ENCODE measurements around the gene ABCB11. TPM values are rescaled to one million over a fixed set of nuclear protein-coding genes. Genes with fewer than 3 reads are reported as not detected.

Gene ABCB11
- total and polyA plus RNA-seq, 9 donors, result under 0.01 to 0.18 (median 0.03) TPM; not detected in 4

- intact Hi-C loops (cut with DNase I), result no loop called here
- 71 to 78% (median 72%) methylated on average over 3 of the region's 3 CpGs for WGBS, 3 donors
- no peak overlapping the region for H3K4me3 ChIP-seq
- H3K27ac ChIP-seq, result no peak overlapping the region
- DNase-seq, result no peak
- H3K36me3 ChIP-seq, result no peaks in the 10 kb centered on the region
- no peaks in the 10 kb centered on the region for H3K27me3 ChIP-seq
- H3K9me3 ChIP-seq, result no peaks in the 10 kb centered on the region
- no peaks in the 10 kb centered on the region for H3K4me1 ChIP-seq (ENCODE audit: insufficient read depth)
- TF ChIP-seq CTCF (IDR thresholded peaks at IDR 0.05) (no peak), POLR2A (IDR thresholded peaks at IDR 0.05) (no peak)
Measured at GRCh38 chr2:169002161-169002738, 28.9 kb downstream of the ABCB11 start.

- no peaks in the 10 kb centered on the region for H3K4me1 ChIP-seq (ENCODE audit: insufficient read depth)
- 73 to 83% (median 75%) methylated on average over 5 of the region's 5 CpGs for WGBS, 3 donors
- intact Hi-C loops (cut with DNase I), result no loop called here
- TF ChIP-seq POLR2A (IDR thresholded peaks at IDR 0.05) (no peak), EP300 (IDR thresholded peaks at IDR 0.05) (no peak), CTCF (IDR thresholded peaks at IDR 0.05) (no peak)
- H3K36me3 ChIP-seq, result no peaks in the 10 kb centered on the region
- no peak for DNase-seq
- no peaks in the 10 kb centered on the region for H3K9me3 ChIP-seq
- H3K27ac ChIP-seq, result no peak overlapping the region
- H3K4me3 ChIP-seq, result no peak overlapping the region
- H3K27me3 ChIP-seq, result no peaks in the 10 kb centered on the region
Measured at GRCh38 chr2:169001116-169001815, 29.9 kb downstream of the ABCB11 start.

- TF ChIP-seq EP300 (IDR thresholded peaks at IDR 0.05) (no peak), CTCF (IDR thresholded peaks at IDR 0.05) (no peak), POLR2A (IDR thresholded peaks at IDR 0.05) (no peak)
- intact Hi-C loops (cut with DNase I), result no loop called here
- no peak overlapping the region for H3K27ac ChIP-seq
- no peak overlapping the region for H3K4me3 ChIP-seq
- H3K9me3 ChIP-seq, result no peaks in the 10 kb centered on the region
- DNase-seq, result no peak
- no peaks in the 10 kb centered on the region for H3K27me3 ChIP-seq
- H3K4me1 ChIP-seq (ENCODE audit: insufficient read depth), result no peaks in the 10 kb centered on the region
- WGBS, 3 donors, result 77 to 90% (median 88%) methylated on average over 1 of the region's 1 CpG
- no peaks in the 10 kb centered on the region for H3K36me3 ChIP-seq
Measured at GRCh38 chr2:168999668-169000213, 31.4 kb downstream of the ABCB11 start.

- H3K4me1 ChIP-seq (ENCODE audit: insufficient read depth), result no peaks in the 10 kb centered on the region
- 72 to 80% (median 75%) methylated on average over 4 of the region's 4 CpGs for WGBS, 3 donors
- DNase-seq, result no peak
- no peak overlapping the region for H3K4me3 ChIP-seq
- no peaks in the 10 kb centered on the region for H3K36me3 ChIP-seq
- intact Hi-C loops (cut with DNase I), result no loop called here
- H3K27me3 ChIP-seq, result no peaks in the 10 kb centered on the region
- H3K9me3 ChIP-seq, result no peaks in the 10 kb centered on the region
- no peak overlapping the region for H3K27ac ChIP-seq
- TF ChIP-seq EP300 (IDR thresholded peaks at IDR 0.05) (no peak), POLR2A (IDR thresholded peaks at IDR 0.05) (no peak), CTCF (IDR thresholded peaks at IDR 0.05) (no peak)
Measured at GRCh38 chr2:168998609-168999211, 32.4 kb downstream of the ABCB11 start.
